ENCODE results near the gene TIMM10B.

GRCh38 chr11:6488821-6489220, 7.5 kb downstream of the TIMM10B start:
- TF ChIP-seq CTCF (IDR thresholded peaks at IDR 0.05) (no peak), POLR2A (IDR thresholded peaks at IDR 0.05) (no peak)

All from heart left ventricle (tissue), 13 donors.